Chondrocyte (in vitro differentiated cells): ENCODE results near the gene GAK. TPM values are rescaled to one million over a fixed set of nuclear protein-coding genes. Genes with fewer than 3 reads are reported as not detected.

ENCODE experiments used
- DNase-seq: peaks from one replicate; pipeline ENCODE4 v3.0.0; 2021; ENCODE audit warnings: mixed read lengths, low spot score
- H3K27ac Mint-ChIP-seq: one replicate; pipeline ENCODE4 v1.8.0; 2021; ENCODE audit warnings: mild to moderate bottlenecking, moderate library complexity, mixed read lengths; ENCODE audit not compliant: unreplicated experiment
- H3K27me3 Mint-ChIP-seq: 2 replicates; pipeline ENCODE4 v1.8.0; 2021; ENCODE audit warnings: low read depth, mixed read lengths
- H3K36me3 Mint-ChIP-seq: 2 replicates; pipeline ENCODE4 v1.8.0; 2021; ENCODE audit warnings: low read depth, mixed read lengths
- H3K4me1 Mint-ChIP-seq: 2 replicates; pipeline ENCODE4 v1.8.0; 2021; ENCODE audit warnings: low read depth, mild to moderate bottlenecking, mixed read lengths
- H3K4me3 Mint-ChIP-seq: one replicate; pipeline ENCODE4 v1.8.0; 2021; ENCODE audit warnings: mild to moderate bottlenecking, moderate library complexity, mixed read lengths; ENCODE audit not compliant: unreplicated experiment
- H3K9me3 Mint-ChIP-seq: 2 replicates; pipeline ENCODE4 v1.8.0; 2021; ENCODE audit warnings: low read depth, mixed read lengths
- CTCF ChIP-seq: fragments of 200-600 bp; sonication (generic); IDR thresholded peaks from 2 replicates; pipeline ENCODE4 v1.5.0; 2021; ENCODE audit warnings: antibody characterized with exemption, mild to moderate bottlenecking, moderate library complexity
- total RNA-seq: library from RNA; stranded (reverse); gene quantifications from 3 replicates; pipeline ENCODE4 v1.2.1, GENCODE V29; 2021

Gene GAK
- total RNA-seq, 1 donor from 2014 or later: 61.4 TPM

GRCh38 chr4:884896-885295, 47.2 kb downstream of the GAK start:
- no peaks in the 10 kb centered on the region for H3K27me3 Mint-ChIP-seq

GRCh38 chr4:884259-884658, 47.9 kb downstream of the GAK start:
- no peak overlapping the region for H3K27ac Mint-ChIP-seq
- H3K36me3 Mint-ChIP-seq: peaks cover 19% of the 10 kb centered on the region
- no peak for TF ChIP-seq CTCF
- no peaks in the 10 kb centered on the region for H3K9me3 Mint-ChIP-seq
- no peaks in the 10 kb centered on the region for H3K27me3 Mint-ChIP-seq
- H3K4me3 Mint-ChIP-seq: no peak overlapping the region
- no peak for DNase-seq
- H3K4me1 Mint-ChIP-seq: no peaks in the 10 kb centered on the region

More at GRCh38 chr4:884896-885295, 47.2 kb downstream of the GAK start:
- Mint-ChIP-seq H3K9me3 (no peaks in the 10 kb centered on the region), H3K4me1 (no peaks in the 10 kb centered on the region), H3K4me3 (no peak overlapping the region), H3K36me3 (peaks cover 12% of the 10 kb centered on the region), H3K27ac (no peak overlapping the region)
- no peak for TF ChIP-seq CTCF
- DNase-seq: no peak

GRCh38 chr4:883377-884095, 48.6 kb downstream of the GAK start:
- H3K4me3 Mint-ChIP-seq: no peak overlapping the region
- H3K36me3 Mint-ChIP-seq: peaks cover 21% of the 10 kb centered on the region
- no peak for DNase-seq
- TF ChIP-seq CTCF: no peak
- no peaks in the 10 kb centered on the region for H3K4me1 Mint-ChIP-seq
- no peaks in the 10 kb centered on the region for H3K27me3 Mint-ChIP-seq
- H3K27ac Mint-ChIP-seq: no peak overlapping the region
- no peaks in the 10 kb centered on the region for H3K9me3 Mint-ChIP-seq

- no peaks in the 10 kb centered on the region for H3K9me3 Mint-ChIP-seq
- no peak for DNase-seq
- H3K4me3 Mint-ChIP-seq: no peak overlapping the region
- H3K27ac Mint-ChIP-seq: no peak overlapping the region
- no peak for TF ChIP-seq CTCF
- H3K4me1 Mint-ChIP-seq: no peaks in the 10 kb centered on the region
- H3K36me3 Mint-ChIP-seq: peaks cover 18% of the 10 kb centered on the region
- H3K27me3 Mint-ChIP-seq: no peaks in the 10 kb centered on the region
These were observed 49.5 kb downstream of the GAK start for GRCh38 chr4:882646-883045.

GRCh38 chr4:881709-882108, 50.4 kb downstream of the GAK start:
- Mint-ChIP-seq H3K27ac (no peak overlapping the region), H3K9me3 (no peaks in the 10 kb centered on the region), H3K4me1 (no peaks in the 10 kb centered on the region), H3K27me3 (no peaks in the 10 kb centered on the region), H3K4me3 (no peak overlapping the region), H3K36me3 (peaks cover 18% of the 10 kb centered on the region)
- DNase-seq: no peak
- no peak for TF ChIP-seq CTCF
